ENCODE data around the gene TCN2. TPM values are rescaled to one million over a fixed set of nuclear protein-coding genes. Genes with fewer than 3 reads are reported as not detected.

TCN2 gene
- total RNA-seq, 1 donor from 2014 or later: not detected

DNA sequence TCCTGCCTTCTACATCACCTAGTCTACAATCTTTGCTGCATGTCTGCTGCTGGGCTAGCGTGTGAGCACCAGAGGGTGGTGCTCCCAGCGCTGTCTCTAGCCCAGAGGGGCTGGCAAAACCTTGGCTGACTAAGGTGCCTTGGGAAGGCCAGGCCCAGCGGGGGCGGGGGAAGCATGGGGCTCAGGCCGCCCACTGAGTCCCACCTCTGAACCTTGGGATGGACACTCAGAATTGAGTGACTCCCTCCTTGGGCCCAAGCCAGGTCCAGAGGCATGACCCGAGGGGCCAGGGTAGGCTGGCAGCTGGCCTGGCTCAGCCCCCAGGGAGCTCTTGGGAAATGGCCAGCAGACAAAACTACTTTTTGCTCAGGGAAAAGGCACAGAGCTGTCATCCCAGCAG, 24.9 kb upstream of the TCN2 start:
- peaks cover 1% of the 10 kb centered on the region for H3K4me1 Mint-ChIP-seq
- H3K4me3 Mint-ChIP-seq: no peak overlapping the region
- no peaks in the 10 kb centered on the region for H3K9me3 Mint-ChIP-seq
- ChIA-PET CTCF (no interaction called here), POLR2A (no interaction called here)
- peaks cover 95% of the 10 kb centered on the region for H3K36me3 Mint-ChIP-seq (ENCODE audit: low read depth)
- TF ChIP-seq, protein P1, sequence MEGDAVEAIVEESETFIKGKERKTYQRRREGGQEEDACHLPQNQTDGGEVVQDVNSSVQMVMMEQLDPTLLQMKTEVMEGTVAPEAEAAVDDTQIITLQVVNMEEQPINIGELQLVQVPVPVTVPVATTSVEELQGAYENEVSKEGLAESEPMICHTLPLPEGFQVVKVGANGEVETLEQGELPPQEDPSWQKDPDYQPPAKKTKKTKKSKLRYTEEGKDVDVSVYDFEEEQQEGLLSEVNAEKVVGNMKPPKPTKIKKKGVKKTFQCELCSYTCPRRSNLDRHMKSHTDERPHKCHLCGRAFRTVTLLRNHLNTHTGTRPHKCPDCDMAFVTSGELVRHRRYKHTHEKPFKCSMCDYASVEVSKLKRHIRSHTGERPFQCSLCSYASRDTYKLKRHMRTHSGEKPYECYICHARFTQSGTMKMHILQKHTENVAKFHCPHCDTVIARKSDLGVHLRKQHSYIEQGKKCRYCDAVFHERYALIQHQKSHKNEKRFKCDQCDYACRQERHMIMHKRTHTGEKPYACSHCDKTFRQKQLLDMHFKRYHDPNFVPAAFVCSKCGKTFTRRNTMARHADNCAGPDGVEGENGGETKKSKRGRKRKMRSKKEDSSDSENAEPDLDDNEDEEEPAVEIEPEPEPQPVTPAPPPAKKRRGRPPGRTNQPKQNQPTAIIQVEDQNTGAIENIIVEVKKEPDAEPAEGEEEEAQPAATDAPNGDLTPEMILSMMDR (IDR thresholded peaks at IDR 0.05): no peak
- no peak overlapping the region for H3K27ac Mint-ChIP-seq
- no peak for DNase-seq
- intact Hi-C loops (cut with micrococcal nuclease): no loop called here
- no peak for ATAC-seq (ENCODE audit: low read depth)
- no peaks in the 10 kb centered on the region for H3K27me3 Mint-ChIP-seq

DNA sequence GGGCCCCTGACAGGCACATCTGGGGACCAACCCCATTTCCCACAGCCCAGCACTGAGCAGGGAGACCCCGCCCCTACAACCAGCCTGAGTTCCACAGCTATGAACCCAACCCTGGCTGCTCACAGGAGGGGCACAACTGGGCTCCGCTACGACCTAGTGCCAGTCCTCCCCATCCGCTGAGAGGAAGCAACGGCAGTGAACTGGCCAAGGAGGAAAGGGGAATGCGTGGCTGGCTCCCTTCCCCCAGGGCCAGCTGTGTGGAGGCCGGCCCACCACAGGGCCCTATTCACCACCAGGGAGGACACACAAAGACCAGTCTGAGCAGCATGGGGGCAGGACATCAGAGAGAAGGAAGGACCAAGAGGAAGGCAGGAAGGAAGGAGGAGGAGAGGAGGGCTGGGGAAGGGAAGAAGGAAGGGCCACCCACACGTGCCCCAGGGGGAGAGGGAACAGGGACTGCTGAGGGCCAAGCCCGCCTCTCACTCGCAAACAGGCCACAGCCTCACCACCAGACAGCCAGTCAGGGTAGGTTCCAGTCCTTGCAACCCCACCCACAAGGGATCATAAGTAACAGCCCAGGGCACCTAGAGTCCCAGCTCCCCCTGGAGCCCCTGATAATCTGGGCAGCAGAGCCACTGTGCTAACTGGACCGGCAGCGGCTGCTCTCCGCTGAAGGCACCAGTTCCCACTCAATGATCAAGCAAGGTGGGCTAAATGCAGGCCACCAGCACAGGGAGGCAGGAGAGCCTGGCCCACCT, 24.0 kb upstream of the TCN2 start:
- Mint-ChIP-seq H3K27ac (no peak overlapping the region), H3K27me3 (no peaks in the 10 kb centered on the region), H3K36me3 (ENCODE audit: low read depth) (peaks cover 95% of the 10 kb centered on the region), H3K4me1 (no peaks in the 10 kb centered on the region), H3K9me3 (no peaks in the 10 kb centered on the region), H3K4me3 (no peak overlapping the region)
- DNase-seq: no peak
- intact Hi-C loops (cut with micrococcal nuclease): no loop called here
- no peak for ATAC-seq (ENCODE audit: low read depth)
- ChIA-PET POLR2A (no interaction called here), CTCF (no interaction called here)
- TF ChIP-seq, protein P1 (IDR thresholded peaks at IDR 0.05): no peak

DNA sequence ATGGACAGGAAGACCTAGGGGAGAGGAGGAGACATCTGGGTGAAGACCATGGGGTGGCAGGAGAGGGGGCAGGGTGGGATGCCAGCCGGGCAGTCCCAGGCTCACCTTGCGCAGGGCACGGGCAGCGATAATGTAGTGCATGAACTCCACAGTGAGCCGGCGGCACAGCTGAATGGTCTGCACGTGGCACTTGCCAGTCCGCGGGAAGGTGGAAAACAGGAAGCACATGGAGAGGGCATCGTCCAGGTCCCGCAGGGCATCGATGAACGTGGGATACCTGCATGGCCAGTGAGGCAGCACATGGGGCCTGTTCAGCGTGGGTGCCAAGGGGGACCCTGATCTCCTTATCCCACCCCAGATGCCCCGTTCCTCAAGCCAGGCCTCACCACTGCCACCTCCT, 22.5 kb upstream of the TCN2 start:
- no peaks in the 10 kb centered on the region for H3K4me1 Mint-ChIP-seq
- TF ChIP-seq, protein P1 (IDR thresholded peaks at IDR 0.05): no peak
- DNase-seq (no peak), ATAC-seq (ENCODE audit: low read depth) (no peak)
- no peak overlapping the region for H3K27ac Mint-ChIP-seq
- peaks cover 95% of the 10 kb centered on the region for H3K36me3 Mint-ChIP-seq (ENCODE audit: low read depth)
- ChIA-PET POLR2A (no interaction called here), CTCF (no interaction called here)
- intact Hi-C loops (cut with micrococcal nuclease): no loop called here
- no peaks in the 10 kb centered on the region for H3K9me3 Mint-ChIP-seq
- H3K27me3 Mint-ChIP-seq: no peaks in the 10 kb centered on the region
- no peak overlapping the region for H3K4me3 Mint-ChIP-seq

DNA sequence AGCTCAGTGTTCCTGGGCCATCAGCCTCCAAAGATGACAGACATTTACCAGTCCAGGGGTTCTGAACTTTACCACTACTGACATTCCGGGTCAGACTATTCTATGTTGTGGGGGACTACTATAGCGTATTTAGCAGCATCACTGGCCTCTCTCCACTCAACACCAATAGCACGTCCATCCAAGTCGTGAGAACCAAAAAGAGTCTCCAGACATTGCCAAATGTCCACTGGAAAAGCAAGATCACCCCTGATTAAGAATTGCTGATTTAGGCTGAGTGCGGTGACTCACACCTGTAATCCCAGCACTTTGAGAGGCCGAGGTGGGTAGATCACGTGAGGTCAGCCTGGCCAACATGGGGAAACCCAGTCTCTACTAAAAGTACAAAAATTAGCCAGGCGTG, 20.6 kb upstream of the TCN2 start:
- no peaks in the 10 kb centered on the region for H3K4me1 Mint-ChIP-seq
- no peak for DNase-seq
- ChIA-PET CTCF (no interaction called here), POLR2A (no interaction called here)
- no peaks in the 10 kb centered on the region for H3K27me3 Mint-ChIP-seq
- TF ChIP-seq, protein P1 (IDR thresholded peaks at IDR 0.05): no peak
- intact Hi-C loops (cut with micrococcal nuclease): no loop called here
- no peak overlapping the region for H3K27ac Mint-ChIP-seq
- no peaks in the 10 kb centered on the region for H3K9me3 Mint-ChIP-seq
- H3K36me3 Mint-ChIP-seq (ENCODE audit: low read depth): peaks cover 79% of the 10 kb centered on the region
- no peak for ATAC-seq (ENCODE audit: low read depth)
- H3K4me3 Mint-ChIP-seq: no peak overlapping the region

DNA sequence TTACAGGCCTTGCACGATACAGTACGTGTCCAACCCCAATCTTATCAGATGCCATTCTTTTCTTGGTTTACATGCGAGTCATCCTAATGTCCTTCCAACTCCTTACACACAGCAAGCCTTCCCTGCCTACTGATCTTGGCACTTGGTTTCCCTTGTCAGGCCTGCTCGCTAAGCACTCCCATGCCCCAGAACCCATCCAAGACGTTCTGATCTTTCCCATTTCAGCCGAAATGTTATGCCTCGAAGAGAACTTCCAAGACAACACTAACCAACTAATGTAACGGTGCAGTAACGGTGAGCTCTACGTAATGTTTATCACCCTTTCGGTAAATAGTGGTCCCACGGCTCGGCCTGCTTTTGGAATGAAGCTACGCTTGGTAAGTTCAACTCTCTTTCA, 15.8 kb upstream of the TCN2 start:
- peaks cover 1% of the 10 kb centered on the region for H3K27me3 Mint-ChIP-seq
- H3K4me1 Mint-ChIP-seq: no peaks in the 10 kb centered on the region
- no peaks in the 10 kb centered on the region for H3K9me3 Mint-ChIP-seq
- no peak for DNase-seq
- H3K27ac Mint-ChIP-seq: no peak overlapping the region
- no peak overlapping the region for H3K4me3 Mint-ChIP-seq
- peaks cover 36% of the 10 kb centered on the region for H3K36me3 Mint-ChIP-seq (ENCODE audit: low read depth)
- ChIA-PET POLR2A (interaction anchor here (0.7 to 2.0 kb wide), 10 partner anchors 10 to 378 kb away, joined by 3 to 11 read pairs (median 6); partner anchors contain the start of genes CCDC157, MORC2, SF3A1 and SLC35E4), CTCF (interaction anchor here (0.9 kb wide), 1 partner anchor 43 kb away, joined by 3 read pairs; no protein-coding TSS in a partner anchor)
- no peak for ATAC-seq (ENCODE audit: low read depth)
- intact Hi-C loops (cut with micrococcal nuclease): loop anchor here (1.0 to 5.0 kb wide), 7 partner anchors 76 to 709 kb away; partner anchors contain the start of genes DUSP18, MTMR3, OSM and SELENOM
- TF ChIP-seq, protein P1 (IDR thresholded peaks at IDR 0.05): no peak
